Activated CD4-positive, CD25-positive, alpha-beta regulatory T cell (primary cell): ENCODE measurements around the gene KIFC3.
"Not testable (repeated sequence)": the region's sequence is repeated elsewhere in the genome, so short reads cannot be mapped to it uniquely, and the experiment has no call there.

ENCODE experiments used
- DNase-seq, 4 experiments: peaks; one replicate each; lab custom pipeline; 2025; lab: John Stamatoyannopoulos, UW

The KIFC3 gene

DNA sequence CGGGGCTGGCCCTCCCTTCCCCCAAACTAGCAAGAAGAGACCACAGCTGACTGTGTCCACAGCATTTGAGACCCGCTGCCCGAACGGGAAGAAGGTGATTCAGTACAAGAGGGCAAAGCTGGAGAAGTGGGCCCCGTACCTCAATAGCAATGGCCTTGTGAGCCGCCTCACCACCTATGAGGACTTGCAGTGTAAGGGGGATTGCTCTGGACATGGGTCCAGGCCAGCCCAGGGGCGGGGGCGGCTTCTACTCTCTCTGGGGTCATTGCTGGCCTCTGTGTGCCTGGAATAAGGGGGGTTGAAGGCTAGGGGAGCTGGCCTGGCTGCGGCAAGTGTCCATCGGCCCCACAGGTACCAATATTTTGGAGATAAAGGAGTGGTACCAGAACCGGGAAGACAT, 79.6 kb downstream of the KIFC3 start:
- DNase-seq: no peak

DNA sequence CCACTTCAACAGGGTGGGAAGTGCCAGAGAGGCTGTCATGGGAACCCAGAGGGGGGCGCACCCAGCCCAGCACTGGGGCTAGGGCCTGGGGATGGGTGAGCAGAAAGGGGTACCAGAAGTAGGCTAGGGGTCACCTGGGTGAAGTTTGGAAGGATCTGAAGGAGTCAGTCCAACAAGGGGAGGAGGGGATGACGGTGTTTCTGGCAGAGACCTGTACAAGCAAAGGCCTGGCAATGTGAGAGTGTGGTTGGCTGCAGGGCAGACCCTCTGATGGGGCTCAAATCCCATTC, 80.1 kb downstream of the KIFC3 start:
- DNase-seq: no peak

DNA sequence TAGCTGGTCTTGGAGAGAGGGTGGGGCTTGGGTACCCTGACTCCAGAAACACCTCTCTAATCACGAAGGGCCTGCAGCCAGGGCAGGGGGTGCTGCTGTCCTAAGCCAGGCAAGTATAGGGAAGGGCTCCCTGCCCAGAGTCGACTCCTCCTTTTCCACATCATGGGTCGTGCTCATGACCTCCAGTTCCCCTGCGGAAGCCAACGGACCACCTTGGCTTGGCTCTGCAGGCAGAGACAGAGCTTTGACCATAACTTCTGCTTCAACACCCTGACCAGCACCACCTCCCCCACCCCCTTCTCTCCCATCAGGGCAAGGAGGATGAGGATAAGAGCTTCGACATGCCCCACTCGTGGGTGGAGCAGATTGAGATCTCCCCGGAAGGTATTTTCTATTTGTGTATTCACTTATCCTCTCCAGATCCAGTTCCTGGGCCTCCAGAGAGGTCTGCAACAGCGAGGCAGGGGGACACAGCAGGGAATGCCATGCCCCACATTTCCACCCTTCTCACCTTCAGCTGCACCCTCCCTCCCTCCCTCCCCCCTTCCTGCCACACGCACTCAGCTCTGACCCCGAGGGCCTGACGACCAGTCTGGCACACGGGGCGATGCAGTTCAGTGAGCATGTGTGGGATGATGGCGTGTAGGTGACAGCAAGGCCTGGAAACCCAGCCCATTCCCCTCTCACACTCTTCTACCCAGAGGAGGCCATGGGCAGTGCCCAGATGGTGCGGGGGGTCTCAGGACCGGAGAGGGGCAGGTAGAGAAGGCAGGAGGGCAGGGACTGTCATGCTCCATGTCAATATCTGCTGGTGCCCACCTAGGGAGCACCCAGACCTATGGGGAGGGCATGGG, 80.7 kb downstream of the KIFC3 start:
- DNase-seq: no peak

DNA sequence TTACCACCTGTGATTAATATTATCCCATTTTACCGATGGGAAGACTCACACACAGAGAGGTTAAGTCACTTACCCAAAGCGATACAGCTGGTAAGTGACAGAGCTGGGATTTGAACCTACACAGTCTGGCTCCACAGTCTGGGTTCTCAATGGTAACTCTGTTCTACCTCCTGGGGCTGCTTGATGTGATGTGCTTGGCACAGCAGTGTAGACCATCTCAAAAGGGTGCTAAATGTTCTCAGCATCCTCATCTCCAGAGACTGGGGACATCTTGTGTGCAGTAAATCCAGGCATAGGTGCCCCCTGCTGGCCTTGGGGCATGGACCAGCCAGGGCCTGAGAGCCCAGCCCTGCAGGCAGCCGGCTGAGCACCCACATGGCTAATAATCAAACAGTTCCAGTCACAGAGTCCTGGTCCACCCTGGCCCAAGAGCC, 82.1 kb downstream of the KIFC3 start:
- peak in 1 of 4 experiments; percentile 6 for DNase-seq

DNA sequence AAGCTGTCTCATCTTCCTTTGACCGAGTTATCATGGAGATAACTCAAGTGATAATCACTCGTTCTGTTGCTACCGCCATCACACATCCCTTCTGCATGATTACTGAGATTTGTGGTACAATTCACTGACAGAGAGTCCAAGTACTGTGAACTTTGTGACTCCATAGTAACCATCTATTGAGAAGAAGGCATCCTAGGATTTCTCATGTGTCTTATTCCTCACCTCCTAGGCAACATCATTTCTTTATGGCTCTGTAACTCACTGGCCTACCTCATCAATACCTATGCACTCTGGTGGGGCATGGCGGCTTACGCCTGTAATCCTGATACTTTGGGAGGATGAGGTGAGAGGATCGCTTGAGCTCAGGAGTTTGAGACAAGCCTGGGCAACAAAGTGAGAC, 88.2 kb downstream of the KIFC3 start:
- no peak for DNase-seq

DNA sequence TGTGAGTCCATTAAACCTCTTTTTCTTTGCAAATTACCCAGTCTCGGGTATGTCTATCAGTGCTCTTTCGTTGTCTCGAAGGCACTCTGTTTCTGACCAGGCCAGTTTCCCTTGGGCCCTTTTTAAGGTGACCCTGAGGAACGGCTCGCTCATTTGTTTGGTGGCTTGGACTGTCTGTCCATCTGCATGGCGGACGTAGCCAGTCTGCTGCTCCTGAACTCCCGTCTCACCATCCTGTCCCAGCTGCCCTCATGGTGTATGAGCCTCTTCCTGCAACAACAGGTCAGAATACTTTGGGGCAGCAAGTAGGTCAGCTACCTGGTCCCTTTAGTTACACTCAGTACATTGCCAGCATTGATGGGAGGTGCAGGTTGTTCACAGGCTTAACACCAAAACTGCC, 88.7 kb downstream of the KIFC3 start:
- DNase-seq: no peak

DNA sequence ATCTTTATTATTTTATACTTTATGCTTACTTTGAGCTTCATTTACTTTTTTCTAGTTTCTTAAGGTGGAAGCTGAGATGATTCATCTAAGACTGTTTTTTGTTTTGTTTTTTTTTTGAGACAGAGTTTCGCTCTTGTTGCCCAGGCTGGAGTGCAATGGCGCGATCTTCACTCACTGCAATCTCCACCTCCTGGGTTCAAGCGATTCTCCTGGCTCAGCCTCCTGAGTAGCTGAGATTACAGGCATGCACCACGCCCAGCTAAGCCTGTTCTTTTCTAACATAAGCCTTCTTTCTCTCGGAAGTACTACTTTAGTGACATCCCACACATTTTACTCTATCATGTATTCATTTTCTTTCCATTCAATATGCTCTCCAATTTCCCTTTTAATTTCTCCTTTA, 89.7 kb downstream of the KIFC3 start:
- DNase-seq: not testable (repeated sequence)

DNA sequence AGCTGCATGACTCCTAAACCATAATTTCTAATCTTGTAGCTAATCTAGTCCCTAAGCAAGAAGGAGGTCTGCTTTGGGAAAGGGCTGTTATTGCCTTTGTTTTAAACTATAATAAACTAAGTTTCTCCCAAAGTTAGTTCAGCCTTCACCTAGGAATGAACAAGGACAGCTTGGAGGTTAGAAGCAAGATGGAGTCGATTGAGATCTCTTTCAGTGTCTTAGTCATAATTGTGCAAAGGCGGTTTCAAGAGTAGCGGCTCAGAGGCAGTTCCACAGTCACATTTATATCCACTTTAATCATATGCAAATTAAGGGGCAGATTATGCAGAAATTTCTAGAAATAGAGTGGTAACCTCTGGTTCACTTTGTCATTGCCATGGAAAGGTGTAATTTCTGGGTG, 90.3 kb downstream of the KIFC3 start:
- DNase-seq: no peak

DNA sequence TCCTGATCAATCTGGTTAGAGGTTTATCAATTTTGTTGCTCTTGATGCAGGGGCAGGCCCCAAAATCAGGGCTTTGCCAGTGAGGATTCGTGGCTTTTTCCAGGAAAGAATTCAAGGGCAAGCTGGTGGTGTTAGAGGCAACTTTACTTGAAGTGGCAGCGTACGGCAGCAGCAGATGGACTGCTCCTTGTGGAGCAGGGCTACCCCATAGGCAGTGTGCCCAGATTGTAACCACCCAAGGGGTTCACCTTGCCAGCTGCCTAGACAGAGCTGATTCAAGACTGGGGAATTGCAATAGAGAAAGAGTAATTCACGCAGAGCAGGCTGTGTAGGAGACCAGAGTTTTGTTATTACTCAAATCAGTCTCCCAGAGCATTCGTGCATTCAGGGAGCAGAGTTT, 90.9 kb downstream of the KIFC3 start:
- DNase-seq: no peak

DNA sequence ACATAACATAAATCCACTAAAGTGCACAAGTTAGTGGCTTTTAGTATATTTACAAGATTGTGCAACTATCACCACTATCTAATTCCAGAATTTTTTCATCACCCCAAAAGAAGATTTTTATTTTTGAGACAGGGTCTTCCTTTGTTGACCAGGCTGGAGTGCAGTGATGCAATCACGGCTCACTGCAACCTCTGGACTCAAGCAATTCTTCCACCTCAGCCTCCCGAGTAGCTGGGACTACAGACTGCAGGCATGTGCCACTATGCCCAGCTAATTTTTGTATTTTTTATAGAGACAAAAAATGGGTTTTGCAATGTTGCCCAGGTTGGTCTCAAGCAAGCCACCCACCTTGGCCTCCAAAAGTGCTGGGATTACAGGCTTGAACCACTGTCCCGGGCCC, 92.6 kb downstream of the KIFC3 start:
- DNase-seq: no peak
